Sigmoid colon (tissue), 4 donors: Measurements from ENCODE around the gene FBXL4.

Experiments
- CTCF ChIP-seq, 4 experiments: fragments of 450-650 bp in 3 of 4; fragments of 200-600 bp in 1 of 4; IDR thresholded peaks; one replicate each; pipeline ENCODE4 v1.5.1; 2016 to 2019; ENCODE audit warnings: antibody characterized with exemption in 4 of 4, mild to moderate bottlenecking in 3 of 4, moderate library complexity in 2 of 4
- POLR2A ChIP-seq, 2 donors: fragments of 450-650 bp; IDR thresholded peaks; one replicate each; pipeline ENCODE4 v1.6.1; 2016; ENCODE audit warnings: antibody characterized with exemption in 2 of 2, mild to moderate bottlenecking in 2 of 2, moderate library complexity in 2 of 2
- POLR2AphosphoS5 ChIP-seq, 4 donors: sonication (generic); formaldehyde crosslinking; IDR thresholded peaks; one replicate each; pipeline ENCODE4 v1.6.1; 2017; ENCODE audit warnings: antibody characterized with exemption in 4 of 4

- TF ChIP-seq POLR2AphosphoS5 (IDR thresholded peaks at IDR 0.05) (no peak), CTCF (IDR thresholded peaks at IDR 0.05) (no peak), POLR2A (IDR thresholded peaks at IDR 0.05) (no peak)
Observed at GRCh38 chr6:98973571-98973970, 25.8 kb upstream of the FBXL4 start.
